Body of pancreas (tissue), 4 donors: Measurements from ENCODE around the gene TBC1D4.

Source experiments
- CTCF ChIP-seq, 7 experiments: fragments of 450-650 bp in 4 of 7; fragments of 200-600 bp in 3 of 7; sonication (generic) in 3 of 7; IDR thresholded peaks; one replicate each; pipeline ENCODE4 v1.5.1; 2016 to 2019; ENCODE audit warnings: antibody characterized with exemption in 7 of 7
- POLR2A ChIP-seq, 3 donors: fragments of 450-650 bp; IDR thresholded peaks; one replicate each; pipeline ENCODE4 v1.6.1; 2016; ENCODE audit warnings: antibody characterized with exemption in 3 of 3, mild to moderate bottlenecking in 2 of 3

DNA sequence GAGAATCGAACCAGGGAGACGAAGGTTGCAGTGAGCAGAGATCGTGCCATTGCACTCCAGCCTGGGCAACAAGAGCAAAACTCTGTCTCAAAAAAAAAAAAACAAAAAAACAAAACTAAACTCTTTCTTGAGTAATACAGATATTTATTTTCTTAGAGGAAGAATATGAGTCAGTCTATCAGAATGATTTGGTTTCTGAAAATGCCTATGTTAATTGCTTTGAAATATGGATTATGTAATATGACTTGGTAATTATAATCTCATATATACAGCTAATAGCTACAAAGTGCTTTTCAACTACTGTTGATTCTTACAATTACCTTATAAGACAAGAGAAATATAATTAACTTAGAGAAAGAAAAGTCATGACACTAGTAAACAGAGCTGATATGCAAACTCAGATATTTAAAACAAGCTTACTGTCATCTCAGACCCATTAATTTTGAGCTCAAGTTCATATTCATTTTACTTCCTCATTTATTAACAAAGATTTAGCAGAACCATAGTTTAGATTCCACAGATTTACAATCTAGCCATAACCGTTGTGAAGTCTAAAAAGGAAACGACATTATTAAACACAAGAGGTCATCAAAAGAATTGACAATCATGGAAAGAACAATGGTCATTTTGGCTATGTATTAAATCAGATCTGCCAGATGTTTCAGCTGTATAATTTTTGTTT lies 88.0 kb downstream of the TBC1D4 start:
- TF ChIP-seq CTCF (IDR thresholded peaks at IDR 0.05) (no peak), POLR2A (IDR thresholded peaks at IDR 0.05) (no peak)
